Kidney tubule cell (primary cell): ENCODE data around the gene DEPP1.

Source experiments
- DNase-seq: peaks from one replicate; pipeline ENCODE4 v3.0.0-alpha.2; 2018; ENCODE audit warnings: low spot score

Gene DEPP1

GRCh38 chr10:44966816-44967509 lies 11.6 kb downstream of the DEPP1 start:
- DNase-seq, result peak; percentile 38

GRCh38 chr10:44966129-44966815 lies 12.3 kb downstream of the DEPP1 start:
- DNase-seq, result peak; percentile 58

GRCh38 chr10:44965651-44966097 lies 12.9 kb downstream of the DEPP1 start:
- DNase-seq, result peak; percentile 11

- no peak for DNase-seq
Measured at GRCh38 chr10:44965104-44965503, 13.5 kb downstream of the DEPP1 start.

GRCh38 chr10:44963772-44964633 lies 14.6 kb downstream of the DEPP1 start:
- peak; percentile 87 for DNase-seq

GRCh38 chr10:44962870-44963738 lies 15.5 kb downstream of the DEPP1 start:
- peak; percentile 80 for DNase-seq

- no peak for DNase-seq
Measured at GRCh38 chr10:44961931-44962750, 16.5 kb downstream of the DEPP1 start.

GRCh38 chr10:44961230-44961571 lies 17.4 kb downstream of the DEPP1 start:
- no peak for DNase-seq

GRCh38 chr10:44960482-44961229 lies 18.0 kb downstream of the DEPP1 start:
- DNase-seq, result peak; percentile 26

GRCh38 chr10:44960088-44960460 lies 18.5 kb downstream of the DEPP1 start:
- DNase-seq, result no peak

GRCh38 chr10:44959247-44960087 lies 19.1 kb downstream of the DEPP1 start, which contains the start of gene RASSF4:
TSS of gene RASSF4 (plus strand) at chr10:44959802. CDS start at chr10:44970203, 10,401 bp downstream.
- peak; percentile 92 for DNase-seq

GRCh38 chr10:44958898-44959246 lies 19.7 kb downstream of the DEPP1 start:
- DNase-seq, result no peak

- peak; percentile 86 for DNase-seq
Measured at GRCh38 chr10:44958196-44958897, 20.3 kb downstream of the DEPP1 start.

GRCh38 chr10:44956717-44957706 lies 21.6 kb downstream of the DEPP1 start:
- no peak for DNase-seq

GRCh38 chr10:44956226-44956625 lies 22.4 kb downstream of the DEPP1 start:
- no peak for DNase-seq

- DNase-seq, result no peak
Measured at GRCh38 chr10:44955413-44956070, 23.1 kb downstream of the DEPP1 start.

GRCh38 chr10:44954962-44955361 lies 23.6 kb downstream of the DEPP1 start:
- no peak for DNase-seq
